Measurements from ENCODE around the gene GPR148.

GPR148 gene

DNA sequence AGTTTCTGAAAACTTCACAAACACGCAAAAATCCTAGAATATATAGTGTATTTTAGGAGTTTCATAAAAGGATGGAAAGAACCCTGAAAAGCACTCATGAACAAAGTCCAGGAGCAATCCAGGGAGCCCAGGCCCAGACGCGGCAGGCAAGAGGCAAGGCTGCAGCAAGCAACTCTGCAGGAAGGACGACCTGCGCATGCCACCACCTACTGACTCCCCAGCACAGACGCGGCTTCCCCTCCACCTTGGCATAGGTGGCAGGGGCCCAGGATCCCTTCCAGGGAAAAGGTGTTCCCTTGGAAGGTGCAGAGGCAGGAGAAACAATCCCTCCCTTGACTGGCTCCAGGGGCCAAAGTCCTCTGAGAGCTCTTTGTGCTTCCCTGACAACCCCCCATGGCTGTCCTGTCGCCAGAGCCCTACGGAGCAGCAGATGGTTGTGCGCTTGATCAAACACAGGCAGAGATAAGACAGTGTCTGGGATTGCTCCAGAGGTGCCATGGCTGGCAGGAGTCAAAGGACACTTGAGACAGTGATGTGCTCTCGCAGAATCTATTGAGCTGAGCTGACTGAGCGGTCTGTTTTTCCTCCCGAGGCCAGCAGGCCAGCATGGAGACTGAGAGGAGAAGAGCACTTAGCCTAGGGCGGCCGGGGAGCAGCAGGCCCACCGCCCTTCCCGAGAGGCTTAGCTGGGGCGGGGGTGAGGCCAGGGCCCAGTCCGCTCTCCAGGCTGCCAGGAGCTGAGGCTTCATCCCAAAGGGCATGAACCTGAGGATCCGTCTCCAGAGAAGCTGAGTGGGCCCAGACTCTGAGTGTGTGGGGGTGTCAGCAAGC is 15.6 kb downstream of the GPR148 start:
- no peak overlapping the region for H3K4me3 ChIP-seq
- H3K27ac ChIP-seq, result no peak overlapping the region

DNA sequence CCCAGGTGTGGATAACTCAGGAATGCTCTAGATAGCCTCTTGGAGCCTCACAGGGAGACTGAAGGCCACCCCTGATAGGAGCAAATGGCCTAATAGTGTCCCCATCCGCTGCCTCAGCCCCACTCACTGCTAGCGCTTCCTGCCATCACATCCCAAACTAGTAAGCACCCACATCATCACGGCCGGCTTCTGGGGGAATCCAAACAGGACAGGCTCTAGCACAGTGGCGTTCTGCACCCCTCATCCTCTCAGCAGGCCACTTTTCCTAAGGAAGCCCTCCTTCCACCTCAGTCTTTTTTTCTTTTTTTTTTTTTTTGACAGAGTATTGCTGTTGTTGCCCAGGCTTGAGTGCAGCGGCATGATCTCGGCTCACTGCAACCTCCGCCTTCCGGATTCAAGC is 20.2 kb downstream of the GPR148 start:
- Histone ChIP-seq H3K4me3 (no peak overlapping the region), H3K27ac (no peak overlapping the region)

DNA sequence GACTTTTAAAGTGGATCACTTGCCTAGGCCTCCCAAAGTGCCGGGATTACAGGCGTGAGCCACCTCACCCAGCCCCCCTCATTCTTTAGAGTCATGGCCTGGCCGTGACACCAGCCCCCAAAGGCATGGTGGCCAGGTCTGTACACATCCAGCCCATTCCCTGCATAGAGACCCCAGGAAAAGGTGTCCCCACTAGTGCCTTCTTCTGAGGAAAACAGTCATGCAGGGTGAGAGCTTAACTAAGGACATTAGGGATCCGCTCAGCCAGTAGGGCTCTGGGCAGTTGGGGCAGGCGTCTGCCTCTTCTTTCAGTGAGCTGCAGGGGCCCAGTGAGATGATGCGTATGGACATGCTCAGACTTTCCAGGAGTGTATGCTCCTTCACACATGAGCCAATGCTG is 20.8 kb downstream of the GPR148 start:
- no peak overlapping the region for H3K4me3 ChIP-seq
- no peak overlapping the region for H3K27ac ChIP-seq

DNA sequence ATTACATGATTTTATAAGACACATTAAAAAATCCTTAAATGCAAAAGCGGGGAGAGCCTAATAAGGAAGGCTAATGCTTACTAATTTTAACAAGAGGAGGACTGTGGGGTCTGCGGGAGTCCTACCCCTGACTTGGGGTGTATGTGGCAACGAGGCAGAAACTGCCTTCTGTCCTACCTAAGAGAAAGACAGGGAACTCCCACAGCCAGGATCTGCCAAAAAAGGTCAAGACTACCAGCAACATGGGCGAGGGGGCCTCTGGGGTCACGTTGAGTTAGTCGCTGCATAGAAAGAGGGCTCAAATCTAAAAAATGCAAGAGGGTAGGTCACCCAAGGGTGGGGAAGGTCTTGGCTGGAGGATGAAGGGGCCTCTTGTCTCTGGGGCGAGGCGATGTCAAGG is 25.9 kb downstream of the GPR148 start:
- H3K27ac ChIP-seq, result no peak overlapping the region

DNA sequence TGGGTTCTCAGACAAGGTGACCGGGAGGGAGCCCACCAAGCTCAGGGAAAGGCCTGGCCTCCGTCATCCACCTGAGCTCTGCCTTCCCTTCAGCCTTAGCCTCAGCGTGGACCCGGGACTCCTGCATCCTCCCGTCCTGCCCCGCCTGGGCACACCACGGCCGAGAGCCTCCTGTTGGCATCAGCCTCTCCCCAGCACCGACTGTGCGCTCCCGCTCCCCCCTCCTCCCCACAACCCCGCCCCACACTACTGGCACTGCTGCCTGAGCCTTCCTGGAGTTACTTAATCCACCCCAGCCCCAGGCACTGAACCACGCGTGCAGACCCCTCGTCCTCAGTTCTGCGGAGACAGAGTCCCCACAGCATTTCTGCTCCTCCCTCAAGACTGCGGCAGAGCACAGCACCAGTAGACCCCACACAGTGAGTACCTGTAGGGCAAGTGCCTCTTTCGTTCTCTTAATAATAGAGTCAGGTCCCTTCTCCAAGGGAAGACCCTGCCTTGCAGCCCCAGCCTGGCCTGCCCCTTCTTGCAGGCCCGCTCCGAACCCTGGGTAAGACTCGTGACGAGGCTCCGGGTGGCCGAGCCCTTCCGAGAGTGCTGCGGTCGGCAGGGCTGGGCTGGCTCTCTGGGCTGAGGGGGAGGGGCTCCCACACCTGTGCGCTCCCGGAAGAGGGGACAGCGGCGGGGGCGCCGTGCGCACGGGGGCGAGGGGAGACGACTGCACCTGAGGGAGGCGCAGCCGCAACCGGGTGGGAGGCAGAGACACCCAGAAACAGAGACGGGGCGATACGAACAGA is 26.6 kb downstream of the GPR148 start, which contains the start of gene AMER3:
AMER3 (plus strand) TSS at position 285 of the 797 bp plus-strand sequence. CDS start 6,533 bp downstream, outside the sequence.
- peak within 1 kb of the TSS in 1 of 7 experiments; percentile 32 for H3K4me3 ChIP-seq
- no peak within 1 kb of the TSS for H3K27ac ChIP-seq

More for the DNA sequence above, 25.9 kb downstream of the GPR148 start:
- no peak overlapping the region for H3K4me3 ChIP-seq

DNA sequence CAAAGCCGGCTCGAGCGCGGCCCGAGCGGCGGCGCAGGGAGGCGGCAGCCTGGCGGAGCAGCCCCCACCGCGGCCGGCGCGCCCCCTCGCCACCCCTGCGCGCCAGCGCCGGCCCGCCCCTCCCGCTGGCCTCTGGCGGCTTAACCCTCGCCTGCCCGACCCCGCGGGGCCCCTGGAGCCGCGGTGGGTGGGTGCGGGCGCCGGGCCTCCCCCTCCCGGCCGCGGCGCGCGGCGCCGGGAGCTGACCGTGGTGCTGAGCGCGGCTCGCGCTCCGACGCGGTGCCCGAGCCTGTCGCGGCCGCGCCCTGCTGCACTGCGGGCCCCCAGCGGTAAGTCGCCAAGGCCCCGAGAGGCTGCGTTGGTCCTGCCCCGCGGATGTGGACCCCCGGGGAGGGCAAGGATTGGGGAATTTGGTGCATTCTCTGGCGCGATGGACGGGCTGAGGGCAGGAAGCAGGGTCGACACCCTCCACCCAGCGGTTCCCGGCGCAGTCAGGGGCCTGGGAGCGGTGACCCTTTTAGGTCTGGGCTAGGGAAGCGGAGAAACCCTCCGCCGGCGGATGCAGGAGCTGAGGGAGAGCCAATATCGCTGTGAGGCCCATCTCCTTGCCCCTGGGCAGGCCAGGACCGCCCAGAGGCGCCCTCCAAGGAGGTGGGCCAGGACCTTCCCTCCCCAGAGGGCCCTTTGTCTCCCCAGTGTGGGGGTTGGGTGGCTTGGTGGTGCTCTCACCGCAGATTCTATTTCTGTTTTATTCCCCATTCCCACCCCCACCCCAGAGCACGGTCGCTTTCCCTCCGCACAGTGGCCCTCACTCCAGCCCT is 27.4 kb downstream of the GPR148 start:
- H3K27ac ChIP-seq, result no peak overlapping the region

DNA sequence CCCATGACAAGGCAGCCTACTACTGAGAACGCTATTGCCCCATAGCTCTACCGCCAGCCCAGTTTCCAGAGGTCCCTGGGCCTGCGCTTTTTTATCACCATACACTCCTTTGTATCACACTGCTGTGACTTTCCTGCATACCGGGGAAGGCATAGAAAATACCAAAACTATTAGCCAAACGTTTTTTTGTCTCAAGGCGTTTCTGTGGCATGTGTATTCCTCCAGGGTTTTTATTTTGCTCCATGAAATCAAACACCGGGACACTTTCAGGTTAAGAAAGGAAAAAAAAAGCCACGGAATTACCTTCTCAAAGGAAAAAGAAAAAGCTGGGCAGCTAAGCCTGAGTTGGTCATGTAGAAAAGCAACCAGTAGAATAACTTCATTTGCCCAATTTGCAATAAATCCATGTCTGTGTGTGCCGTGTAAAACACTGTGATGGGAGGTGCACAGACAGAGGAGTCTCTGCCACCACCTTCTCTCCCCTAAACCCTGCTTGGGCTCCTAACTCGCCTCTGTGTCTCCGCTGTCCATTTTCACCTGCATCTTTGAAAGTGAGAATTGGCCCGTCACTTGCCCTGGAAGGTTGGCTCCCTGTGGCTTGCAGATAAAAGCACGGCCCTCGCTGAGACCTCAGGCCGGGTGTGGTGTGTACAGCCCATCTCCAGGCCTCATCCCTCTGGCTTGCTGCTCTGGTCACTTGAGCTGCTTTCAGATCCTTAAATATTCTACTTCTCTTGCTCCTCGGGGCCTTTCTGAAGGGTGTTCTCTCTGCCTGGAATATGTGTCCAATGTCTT is 28.2 kb downstream of the GPR148 start:
- H3K4me3 ChIP-seq, result no peak overlapping the region

More for the DNA sequence above, 27.4 kb downstream of the GPR148 start:
- H3K4me3 ChIP-seq, result peak overlapping the region in 1 of 7 experiments; percentile 32

DNA sequence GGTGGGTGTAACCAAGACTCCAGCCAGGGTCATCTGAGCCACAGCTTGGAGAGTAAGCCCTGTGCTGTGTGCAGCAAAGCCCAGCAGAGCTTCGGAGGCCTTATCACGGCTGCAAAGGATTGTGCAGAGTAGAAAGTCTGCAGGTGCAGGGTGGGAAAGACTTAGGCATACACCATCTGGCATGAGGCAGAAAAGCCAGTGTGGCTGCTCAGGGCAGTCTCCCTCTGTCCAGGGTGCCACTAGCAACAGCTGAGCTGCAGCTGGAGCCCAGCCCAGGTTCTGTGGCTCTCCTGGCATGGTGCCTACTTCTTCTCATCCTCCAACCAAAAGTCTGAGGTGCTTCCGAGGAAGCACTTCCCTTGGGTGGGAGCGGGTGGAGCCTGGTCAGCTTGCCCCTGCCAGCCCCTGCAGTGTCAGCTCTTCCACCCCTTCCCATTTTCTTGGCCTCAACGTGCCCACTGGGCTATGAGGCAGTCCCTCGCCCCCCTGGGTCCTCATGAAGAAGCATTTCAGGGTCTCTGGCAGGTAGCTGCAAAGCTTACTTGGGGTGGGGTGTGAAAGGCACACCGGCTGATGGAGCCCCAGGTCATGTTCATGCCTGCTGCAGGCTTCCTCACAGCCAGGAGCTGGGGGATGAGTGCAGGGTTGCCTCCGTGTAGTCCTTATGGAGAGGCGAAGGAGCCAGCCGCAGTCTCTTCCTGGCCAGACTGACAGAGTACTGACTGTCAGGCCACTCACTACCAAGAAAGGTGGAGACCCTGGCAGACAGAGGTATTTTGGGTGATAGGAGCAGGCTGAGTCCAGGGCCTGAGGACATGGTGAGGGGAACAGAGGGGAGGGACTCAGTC is 31.3 kb downstream of the GPR148 start:
- no peak overlapping the region for H3K4me3 ChIP-seq
- no peak overlapping the region for H3K27ac ChIP-seq

More for the DNA sequence above, 28.2 kb downstream of the GPR148 start:
- H3K27ac ChIP-seq, result no peak overlapping the region

DNA sequence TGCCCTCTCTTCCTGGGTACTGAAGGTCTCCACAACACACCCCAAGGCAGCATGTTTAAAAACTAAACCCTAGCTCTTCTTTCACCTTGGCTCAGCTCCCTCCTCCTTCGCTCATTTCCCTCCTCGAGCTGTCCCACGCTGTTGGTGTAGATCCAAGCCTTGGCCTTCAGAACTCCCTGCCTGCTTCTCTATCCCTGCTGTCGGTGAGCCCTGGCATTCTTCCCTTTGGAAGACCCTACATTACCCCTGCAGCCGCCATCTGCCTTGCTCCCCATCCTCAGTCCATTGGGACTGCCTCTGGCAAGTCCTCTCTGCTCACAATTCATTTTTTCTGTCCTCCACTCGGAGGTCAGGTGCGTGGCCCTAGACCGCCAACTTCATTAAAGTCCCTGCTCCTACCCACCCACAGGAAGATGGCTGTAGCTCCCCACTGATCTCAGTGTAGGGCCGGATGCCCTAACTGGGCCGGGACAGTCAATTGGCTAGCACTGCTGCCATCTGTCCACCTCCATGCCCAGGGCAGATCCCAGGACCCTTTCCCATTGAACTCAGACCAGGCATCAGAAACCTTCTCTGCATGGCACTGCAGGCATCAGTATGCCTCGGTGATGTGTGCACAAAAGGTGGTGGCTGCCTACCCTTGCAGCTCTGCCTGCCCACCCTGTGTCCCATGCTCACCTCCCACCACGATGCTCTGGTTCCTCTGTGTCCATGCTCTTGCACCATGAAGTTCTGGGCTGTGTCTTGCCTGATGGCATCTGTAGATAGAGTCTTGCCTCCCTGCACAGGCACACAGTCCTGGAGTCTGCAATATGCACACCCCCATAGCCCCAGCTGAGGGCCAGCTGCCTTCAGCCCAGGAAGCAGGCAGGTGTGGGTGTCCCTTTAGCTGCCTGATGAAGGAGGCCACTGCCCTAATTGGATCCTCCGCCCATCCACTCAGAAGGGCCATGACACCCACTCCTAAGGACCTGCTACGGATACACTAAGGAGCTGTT is 32.2 kb downstream of the GPR148 start:
- Histone ChIP-seq H3K4me3 (no peak overlapping the region), H3K27ac (no peak overlapping the region)

DNA sequence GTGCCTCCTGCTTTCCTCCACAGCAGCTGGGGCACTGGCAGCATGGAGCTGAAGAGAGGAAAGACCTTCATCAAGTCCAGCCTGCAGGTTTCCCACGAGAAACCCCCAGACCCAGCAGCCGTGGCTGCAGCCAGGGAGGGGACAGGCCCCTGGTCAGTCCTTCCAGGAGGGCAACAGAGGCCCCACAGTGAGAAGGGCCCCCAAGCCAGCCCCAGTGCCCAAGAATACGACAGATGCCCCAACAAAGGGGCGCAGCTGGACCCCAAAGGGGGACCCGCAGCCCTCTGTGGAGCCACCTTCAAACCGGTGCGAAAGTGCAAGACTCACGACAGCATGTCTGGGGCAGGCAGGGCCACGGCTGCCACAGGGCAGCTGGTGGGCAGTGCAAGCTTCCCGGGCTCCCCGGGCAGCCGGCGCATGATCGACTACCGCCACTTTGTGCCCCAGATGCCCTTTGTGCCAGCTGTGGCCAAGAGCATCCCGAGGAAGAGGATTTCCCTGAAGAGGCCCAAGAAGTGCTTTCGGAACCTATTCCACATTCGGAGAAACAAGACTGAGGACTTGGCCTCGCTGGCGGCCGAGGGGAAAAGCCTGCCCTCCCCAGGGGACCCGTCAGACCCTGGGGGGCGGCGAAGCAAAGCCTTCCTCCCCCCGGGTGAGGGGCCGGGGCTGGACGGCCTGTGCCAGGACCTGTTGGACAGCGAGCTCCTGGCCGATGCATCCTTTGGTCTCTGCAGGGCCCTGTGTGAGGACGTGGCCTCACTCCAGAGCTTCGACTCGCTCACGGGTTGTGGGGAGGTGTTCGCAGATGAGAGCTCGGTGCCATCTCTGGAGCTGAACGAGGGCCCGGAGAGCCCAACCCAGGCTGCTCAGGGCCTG is 33.4 kb downstream of the GPR148 start:
- Histone ChIP-seq H3K27ac (no peak overlapping the region), H3K4me3 (no peak overlapping the region)

DNA sequence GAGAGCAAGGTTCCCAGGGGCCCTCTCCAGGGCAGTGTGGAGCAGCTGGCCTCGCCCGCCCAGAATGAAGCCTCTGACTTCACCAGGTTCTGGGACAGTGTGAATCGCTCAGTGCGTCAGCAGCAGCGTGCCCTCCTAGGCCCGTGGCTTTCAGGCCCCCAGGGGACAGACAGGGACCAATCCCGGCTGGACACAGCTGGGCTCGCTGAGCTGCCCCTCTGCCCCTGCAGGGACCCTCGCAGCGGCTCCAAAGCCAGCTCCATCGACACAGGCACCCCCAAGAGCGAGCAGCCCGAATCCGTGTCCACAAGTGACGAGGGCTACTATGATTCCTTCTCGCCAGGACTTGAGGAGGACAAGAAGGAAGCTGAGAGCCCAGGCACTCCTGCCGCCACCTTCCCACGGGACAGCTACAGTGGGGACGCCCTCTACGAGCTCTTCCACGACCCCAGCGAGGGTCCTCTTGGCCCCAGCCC is 34.1 kb downstream of the GPR148 start:
- Histone ChIP-seq H3K4me3 (no peak overlapping the region), H3K27ac (no peak overlapping the region)

DNA sequence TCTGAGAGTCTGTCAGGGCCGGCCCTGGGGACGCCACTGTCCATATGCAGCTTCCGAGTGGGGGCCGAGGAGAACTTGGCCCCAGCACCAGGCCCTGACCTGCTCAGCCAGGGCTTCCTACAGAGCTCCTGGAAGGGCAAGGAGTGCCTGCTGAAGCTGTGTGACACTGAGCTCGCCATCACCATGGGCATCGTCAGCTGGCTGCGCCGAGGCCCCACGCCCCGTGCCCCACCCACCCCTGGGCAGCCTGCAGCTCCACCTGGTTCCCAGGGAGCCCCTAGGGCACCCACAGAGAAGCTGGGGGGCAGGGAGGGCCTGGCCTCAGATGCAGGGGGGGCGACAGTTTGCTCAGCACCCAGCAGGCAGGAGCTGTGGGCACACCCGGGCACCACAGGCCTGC is 34.5 kb downstream of the GPR148 start:
- no peak overlapping the region for H3K27ac ChIP-seq
- no peak overlapping the region for H3K4me3 ChIP-seq

DNA sequence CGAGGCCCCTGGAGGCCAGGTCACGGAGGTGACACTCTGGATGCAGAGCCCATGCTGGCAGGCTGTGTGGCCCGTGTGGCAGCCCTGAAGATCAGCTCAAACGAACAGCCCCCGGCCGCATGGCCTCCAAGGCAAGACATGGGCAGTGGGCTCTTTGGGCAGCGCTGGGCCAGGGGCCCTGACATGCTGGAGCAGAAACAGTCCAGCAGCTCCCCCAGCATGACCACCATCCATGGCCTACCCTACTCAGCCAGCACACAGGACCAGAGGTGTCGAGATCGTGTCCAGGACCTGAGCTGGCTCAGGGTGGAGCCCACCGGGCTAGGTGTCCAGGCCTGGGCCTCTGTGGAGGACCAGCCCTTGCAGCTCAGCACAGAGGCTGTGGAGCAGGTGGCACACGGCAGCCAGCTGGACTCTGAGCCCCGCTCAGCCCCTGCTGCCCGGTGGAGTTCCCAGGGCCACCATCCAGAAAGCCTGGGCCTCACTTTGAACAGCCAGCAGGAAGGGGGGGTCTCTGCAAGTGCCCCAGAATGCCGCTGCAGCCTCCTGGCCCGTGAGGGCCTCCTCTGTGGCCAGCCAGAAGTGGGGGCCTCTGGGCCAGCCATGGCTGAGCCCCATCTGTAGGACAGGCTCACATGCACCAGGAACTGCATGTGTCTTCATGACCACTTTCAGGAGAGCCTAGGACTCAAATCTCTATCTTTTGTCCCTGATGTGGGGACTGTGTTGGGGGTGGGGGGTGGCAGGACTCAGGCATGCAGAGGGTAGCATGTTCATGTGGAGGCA is 35.4 kb downstream of the GPR148 start:
- no peak overlapping the region for H3K4me3 ChIP-seq
- no peak overlapping the region for H3K27ac ChIP-seq

DNA sequence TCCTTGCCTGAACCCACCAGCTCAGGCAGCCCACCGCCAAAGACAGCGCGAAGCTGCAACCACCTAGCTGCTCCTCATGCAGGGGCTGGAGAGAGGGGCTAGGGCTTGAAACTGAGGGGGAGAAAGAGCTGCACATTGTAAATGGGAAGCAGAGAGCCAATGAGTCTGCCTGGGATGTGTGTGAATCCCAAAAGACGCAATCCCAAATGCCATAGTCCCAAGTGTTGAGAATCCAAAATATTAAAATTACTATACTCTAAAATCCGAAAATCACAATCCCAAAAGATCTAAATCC is 35.9 kb downstream of the GPR148 start:
- Histone ChIP-seq H3K4me3 (no peak overlapping the region), H3K27ac (no peak overlapping the region)

DNA sequence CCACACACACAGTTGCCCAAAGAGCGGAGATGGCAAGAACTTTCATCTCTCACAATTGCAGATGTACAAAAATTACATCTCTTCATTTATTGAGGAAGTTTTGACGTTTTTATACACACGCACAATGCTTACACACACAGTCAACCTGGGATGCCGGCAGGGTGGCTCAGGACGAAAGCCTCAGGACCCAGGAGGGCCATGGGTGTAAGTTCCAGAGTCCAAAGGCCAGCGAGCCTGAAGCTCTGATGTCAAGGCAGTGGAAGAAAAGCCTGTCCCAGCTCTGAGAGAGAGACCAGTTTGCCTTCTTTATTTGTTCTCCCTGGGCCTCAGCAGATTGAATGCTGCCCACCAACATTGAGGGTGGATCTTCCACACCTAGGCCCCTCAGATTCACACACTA is 36.6 kb downstream of the GPR148 start:
- H3K27ac ChIP-seq, result no peak overlapping the region
- H3K4me3 ChIP-seq, result no peak overlapping the region

DNA sequence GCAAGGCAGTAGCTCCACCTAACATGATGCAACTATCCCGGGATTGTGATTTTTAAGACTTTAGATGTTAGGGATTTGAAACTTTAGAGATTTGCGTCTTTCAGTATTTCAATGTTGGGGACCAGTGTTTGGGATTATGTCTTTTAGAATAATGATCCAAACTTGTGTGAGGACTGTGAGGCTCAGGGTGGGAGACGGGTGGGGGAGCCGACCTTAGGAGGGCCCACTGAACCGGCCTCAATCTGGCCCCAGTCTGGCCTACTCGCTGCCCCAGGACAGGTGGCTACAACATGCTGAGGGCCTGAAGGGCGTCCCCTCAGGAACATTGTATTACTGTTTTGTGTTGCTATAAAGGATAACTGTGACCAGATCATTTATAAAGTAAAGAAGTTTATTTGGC is 37.2 kb downstream of the GPR148 start:
- Histone ChIP-seq H3K27ac (no peak overlapping the region), H3K4me3 (no peak overlapping the region)

All from skin epidermis (tissue), 12 donors.